GM12878 (cell line): ENCODE data around the gene CFAP157. TPM values are rescaled to one million over a fixed set of nuclear protein-coding genes. Genes with fewer than 3 reads are reported as not detected.

Source experiments
- ATAC-seq: fragments of 200-7000 bp; cut with Tn5 transposase; 3 replicates; pipeline ENCODE4 v1.9.1; 2020; ENCODE audit warnings: mild to moderate bottlenecking, moderate library complexity
- BruUV-seq: library from RNA; stranded (reverse); fragments of 400-500 nt; replicated peaks from 2 replicates; lab custom pipeline; 2021; lab: Mats Ljungman, UMichigan
- CTCF ChIA-PET: fragments of 300-600 bp; sonication (Branson Sonifier 250); formaldehyde crosslinking; extraction: SDS; loops from one replicate; lab custom pipeline; 2021; ENCODE audit warnings: inconsistent platforms; lab: Yijun Ruan, JAX
- POLR2A ChIA-PET: fragments of 350-600 bp; formaldehyde crosslinking; extraction: SDS; loops from one replicate; lab custom pipeline; 2021; ENCODE audit warnings: inconsistent platforms; lab: Charles Lee
- RAD21 ChIA-PET: fragments of 300-600 bp; sonication (Branson Sonifier 250); formaldehyde crosslinking; loops from one replicate; lab custom pipeline; 2023; ENCODE audit warnings: antibody characterized with exemption; ENCODE audit not compliant: unreplicated experiment; lab: Charles Lee
- SMC1A ChIA-PET: fragments of 300-600 bp; sonication (Branson Sonifier 250); formaldehyde crosslinking; loops from one replicate; lab custom pipeline; 2023; ENCODE audit not compliant: unreplicated experiment, uncharacterized antibody; lab: Charles Lee
- DNase-seq: peaks from one replicate; pipeline ENCODE4 v3.0.0-alpha.2; 2011; ENCODE audit warnings: low read depth, low spot score
- FAIRE-seq: peaks from 3 replicates; lab custom pipeline; 2011; peaks lifted over from hg19 to GRCh38; lab: Jason Lieb, UNC
- H2AFZ ChIP-seq: 2 replicates; pipeline ENCODE4 v1.6.0; 2011; ENCODE audit warnings: low read depth, low read length, control low read depth; ENCODE audit not compliant: control insufficient read depth
- H3K27ac ChIP-seq: 2 replicates; pipeline ENCODE4 v1.5.1; 2011; ENCODE audit warnings: control low read depth; ENCODE audit not compliant: control insufficient read depth, insufficient read depth
- H3K27me3 ChIP-seq, 2 experiments: replicated peaks in 1 of 2; 2 replicates each; pipeline versions ENCODE4 v1.6.0 to v1.6.1; 2011; ENCODE audit warnings: low read length in 1 of 2; ENCODE audit not compliant: control insufficient read depth in 2 of 2, insufficient read depth in 2 of 2
- H3K36me3 ChIP-seq, 2 experiments: 2 replicates each; pipeline ENCODE4 v1.5.1; 2011; ENCODE audit warnings: low read length in 1 of 2; ENCODE audit not compliant: control insufficient read depth in 2 of 2, insufficient read depth in 2 of 2
- H3K4me1 ChIP-seq: 2 replicates; pipeline ENCODE4 v1.6.1; 2011; ENCODE audit warnings: mild to moderate bottlenecking, low read length, moderate library complexity, mixed read lengths; ENCODE audit not compliant: control insufficient read depth, insufficient read depth
- H3K4me2 ChIP-seq: 2 replicates; pipeline ENCODE4 v1.6.0; 2011; ENCODE audit warnings: control low read depth; ENCODE audit not compliant: control insufficient read depth, insufficient read depth
- H3K4me3 ChIP-seq: fragments of 200-600 bp; sonication (generic); 2 replicates; pipeline ENCODE4 v1.5.1; 2016
- H3K79me2 ChIP-seq: 2 replicates; pipeline ENCODE4 v1.6.0; 2011; ENCODE audit warnings: low read length; ENCODE audit not compliant: control insufficient read depth, insufficient read depth
- H3K9ac ChIP-seq: 2 replicates; pipeline ENCODE4 v1.8.0; 2011; ENCODE audit warnings: low read length, control low read depth, mixed read lengths; ENCODE audit not compliant: control insufficient read depth, insufficient read depth
- H3K9me3 ChIP-seq: replicated peaks from 3 replicates; pipeline ENCODE4 v1.5.1; 2011; ENCODE audit warnings: mild to moderate bottlenecking, low read length; ENCODE audit not compliant: control insufficient read depth, insufficient read depth
- H4K20me1 ChIP-seq: 2 replicates; pipeline ENCODE4 v1.6.0; 2011; ENCODE audit not compliant: control insufficient read depth, insufficient read depth
- MTA3 ChIP-seq: IDR thresholded peaks from 2 replicates; pipeline ENCODE4 v1.6.1; 2012; ENCODE audit warnings: low read length, inconsistent platforms, borderline replicate concordance
- NFYB ChIP-seq: IDR thresholded peaks from 2 replicates; pipeline ENCODE4 v1.6.1; 2011; ENCODE audit warnings: low read depth, mild to moderate bottlenecking, low read length, improper control_type of control experiment, moderate library complexity; ENCODE audit not compliant: insufficient read depth
- POLR2A ChIP-seq: IDR thresholded peaks from 2 replicates; pipeline ENCODE4 v1.6.1; 2011; ENCODE audit warnings: low read depth, mild to moderate bottlenecking, low read length
- RAD51 ChIP-seq: fragments of 450-650 bp; IDR thresholded peaks from 2 replicates; pipeline ENCODE4 v1.6.1; 2016; ENCODE audit warnings: moderate library complexity, mild to moderate bottlenecking, inconsistent platforms
- WGBS: methylation state at CpG from one replicate; pipeline ENCODE4 v1.1.6; 2016; ENCODE audit warnings: low lambda C conversion rate; ENCODE audit not compliant: insufficient replicate concordance, insufficient coverage; ENCODE audit errors: missing lambda C conversion rate; 5-methylcytosine and 5-hydroxymethylcytosine counted together
- in situ Hi-C: fragments of 300-500 bp; cut with MboI; formaldehyde crosslinking; loops from 9 replicates; pipeline ENCODE4 v1.14.3; 2018; ENCODE audit warnings: mixed read lengths
- intact Hi-C: fragments of 100-400 bp; cut with micrococcal nuclease; formaldehyde crosslinking; loops from one replicate; pipeline ENCODE4 v1.14.2; 2022; ENCODE audit not compliant: unreplicated experiment
- polyA plus RNA-seq, 11 experiments: library from polyadenylated mRNA; depleted of rRNA in 4 of 11; unstranded in 6 of 11; stranded (reverse) in 5 of 11; fragments of >200 nt; fragmentation: Nextera tagmentation in 4 of 11; fragmentation: Illumina TruSeq in 1 of 11; extraction: Ambion mirVana in 4 of 11; extraction: Trizol in 1 of 11; gene quantifications; 1 replicate in 1 of 11; 2 replicates in 10 of 11; pipeline versions ENCODE4 v1.2.1 to v1.2.3, GENCODE V29; 2011 to 2016; ENCODE audit warnings: inconsistent platforms in 2 of 11, missing spikeins in 2 of 11, low read depth in 1 of 11
- total RNA-seq, 4 experiments: library from RNA; depleted of rRNA in 3 of 4; stranded (reverse); fragments of >200 nt in 3 of 4; fragmentation: Illumina TruSeq in 1 of 4; extraction: Trizol in 1 of 4; gene quantifications; 2 replicates each; pipeline versions ENCODE4 v1.2.1 to v1.2.3, GENCODE V29; 2013 to 2021
- TF ChIP-seq, protein P1 (sequence below): IDR thresholded peaks from 2 replicates; pipeline ENCODE4 v1.6.1; 2012; ENCODE audit warnings: low read length, inconsistent platforms

The CFAP157 gene
- total and polyA plus RNA-seq, 10 of the 15 experiments (the other 5 are each of a cell fraction or from before 2014, with no cell fraction given) = 0.08 to 0.72 TPM; not detected in 8

DNA sequence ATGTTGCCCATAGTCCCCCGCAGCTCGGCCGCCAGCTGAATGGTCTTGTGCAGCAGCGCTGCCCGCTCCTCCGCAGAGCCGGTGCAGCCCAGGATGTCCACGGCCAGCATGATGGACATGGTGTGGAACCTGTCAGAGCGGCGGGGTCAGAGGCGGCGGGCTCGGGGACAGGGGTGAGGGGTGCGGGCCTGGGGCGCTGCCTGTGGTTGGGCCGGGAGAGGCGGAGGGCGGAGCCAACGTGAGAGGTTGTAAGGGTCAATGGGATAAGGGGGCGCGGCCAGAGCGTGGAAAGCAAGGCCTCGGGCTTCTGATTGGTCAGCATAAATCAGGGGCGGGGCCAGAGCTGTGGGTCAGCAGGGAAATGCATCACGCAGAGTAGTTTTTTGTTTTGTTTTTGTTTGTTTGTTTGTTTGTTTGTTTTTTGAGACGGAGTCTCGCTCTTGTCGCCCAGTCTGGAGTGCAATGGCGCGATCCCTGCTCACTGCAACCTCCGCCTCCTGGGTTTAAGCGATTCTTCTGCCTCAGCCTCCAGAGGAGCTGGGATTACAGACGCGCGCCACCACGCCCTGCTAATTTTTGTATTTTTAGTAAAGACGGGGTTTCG is 35.1 kb downstream of the CFAP157 start:
- Histone ChIP-seq H3K4me3 (no peak overlapping the region), H3K36me3 (peaks cover 11 to 19% of the 10 kb centered on the region in 2 experiments), H2AFZ (no peak overlapping the region), H3K27me3 (no peaks in the 10 kb centered on the region), H3K9ac (no peak overlapping the region), H3K27ac (no peak overlapping the region), H3K9me3 (no peaks in the 10 kb centered on the region), H3K4me2 (no peak overlapping the region), H3K79me2 (no peaks in the 10 kb centered on the region), H3K4me1 (no peaks in the 10 kb centered on the region), H4K20me1 (no peaks in the 10 kb centered on the region)
- intact Hi-C loops (no loop called here), in situ Hi-C loops (no loop called here)
- ChIA-PET POLR2A (no interaction called here), SMC1A (no interaction called here), RAD21 (no interaction called here)
- no TSS peak for BruUV-seq
- 97% methylated on average over 36 of the region's 38 CpGs for WGBS
- FAIRE-seq (no peak), ATAC-seq (no peak), DNase-seq (no peak)
- peak; percentile 37; the same call in 1 of the 2 replicates for TF ChIP-seq POLR2A
- TF ChIP-seq, protein P1, sequence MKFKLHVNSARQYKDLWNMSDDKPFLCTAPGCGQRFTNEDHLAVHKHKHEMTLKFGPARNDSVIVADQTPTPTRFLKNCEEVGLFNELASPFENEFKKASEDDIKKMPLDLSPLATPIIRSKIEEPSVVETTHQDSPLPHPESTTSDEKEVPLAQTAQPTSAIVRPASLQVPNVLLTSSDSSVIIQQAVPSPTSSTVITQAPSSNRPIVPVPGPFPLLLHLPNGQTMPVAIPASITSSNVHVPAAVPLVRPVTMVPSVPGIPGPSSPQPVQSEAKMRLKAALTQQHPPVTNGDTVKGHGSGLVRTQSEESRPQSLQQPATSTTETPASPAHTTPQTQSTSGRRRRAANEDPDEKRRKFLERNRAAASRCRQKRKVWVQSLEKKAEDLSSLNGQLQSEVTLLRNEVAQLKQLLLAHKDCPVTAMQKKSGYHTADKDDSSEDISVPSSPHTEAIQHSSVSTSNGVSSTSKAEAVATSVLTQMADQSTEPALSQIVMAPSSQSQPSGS = no peak
- peak; percentile 44; the same call in 1 of the 2 replicates for TF ChIP-seq NFYB
- TF ChIP-seq, all 136 proteins: peak for 2
- CTCF ChIA-PET = interaction anchor here (0.8 kb wide), 1 partner anchor 41 kb away, joined by 3 read pairs; no protein-coding TSS in a partner anchor

DNA sequence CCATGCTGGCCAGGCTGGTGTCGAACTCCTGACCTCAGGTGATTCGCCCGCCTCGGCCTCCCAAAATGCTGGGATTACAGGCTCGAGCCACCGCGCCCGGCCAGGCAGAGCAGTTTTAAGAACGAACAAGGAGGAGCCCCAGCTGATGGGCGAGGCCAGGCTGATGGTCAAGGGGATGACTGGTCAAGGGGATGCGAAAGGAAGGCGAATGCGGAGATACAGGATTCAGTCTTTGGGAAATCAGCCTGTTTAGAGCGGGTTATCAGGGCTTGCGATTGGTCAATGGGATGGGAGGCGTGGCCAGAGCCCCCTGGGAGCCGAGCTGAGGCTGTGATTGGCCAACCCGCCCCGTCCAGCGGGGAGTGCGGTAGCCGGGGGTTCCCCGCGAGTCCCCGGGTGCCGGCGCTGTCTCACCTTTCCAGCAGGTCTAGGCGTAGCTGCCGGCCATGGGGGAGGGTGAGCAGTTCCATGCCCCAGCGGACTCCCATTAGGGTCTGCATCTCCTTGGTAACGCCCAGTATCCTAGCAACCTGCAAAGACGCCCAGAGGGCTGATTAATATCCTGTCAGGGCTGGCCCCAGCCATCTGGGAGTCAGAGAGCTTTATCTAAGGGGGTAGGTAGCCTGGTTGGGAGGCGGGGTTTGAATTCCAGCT is 35.8 kb downstream of the CFAP157 start:
- POLR2A ChIA-PET = interaction anchor here (0.7 kb wide), 1 partner anchor 9 kb away, joined by 3 read pairs; no protein-coding TSS in a partner anchor
- no peak overlapping the region for H2AFZ ChIP-seq
- ATAC-seq = no peak
- peaks cover 13 to 19% of the 10 kb centered on the region in 2 experiments for H3K36me3 ChIP-seq
- H3K4me1 ChIP-seq = no peaks in the 10 kb centered on the region
- in situ Hi-C loops = no loop called here
- CTCF ChIA-PET = interaction anchor here (0.8 to 1.6 kb wide), 2 partner anchors 40 to 127 kb away, joined by 3 read pairs; no protein-coding TSS in a partner anchor
- no peak overlapping the region for H3K27ac ChIP-seq
- no peak for DNase-seq
- RAD21 ChIA-PET = no interaction called here
- no TSS peak for BruUV-seq
- no peaks in the 10 kb centered on the region for H3K9me3 ChIP-seq
- 94% methylated on average over 33 of the region's 33 CpGs for WGBS
- TF ChIP-seq MTA3 (no peak), RAD51 (no peak)
- H3K27me3 ChIP-seq = no peaks in the 10 kb centered on the region
- no peak overlapping the region for H3K9ac ChIP-seq
- no peak overlapping the region for H3K4me2 ChIP-seq
- intact Hi-C loops = no loop called here
- no peaks in the 10 kb centered on the region for H3K79me2 ChIP-seq
- no peak overlapping the region for H3K4me3 ChIP-seq
- SMC1A ChIA-PET = no interaction called here
- no peak for FAIRE-seq
- H4K20me1 ChIP-seq = no peaks in the 10 kb centered on the region
